CD4-positive, alpha-beta T cell treated with Interleukin-15 for 4 hours (primary cell): ENCODE data around the gene MFSD12.
"Not testable (repeated sequence)": the region's sequence is repeated elsewhere in the genome, so short reads cannot be mapped to it uniquely, and the experiment has no call there.

Experiments
- DNase-seq: peaks from one replicate; pipeline ENCODE4 v3.0.0-alpha.2; 2020; ENCODE audit warnings: low spot score

The MFSD12 gene

GRCh38 chr19:3522421-3523360 is 34.7 kb downstream of the MFSD12 start:
- DNase-seq: no peak

DNA sequence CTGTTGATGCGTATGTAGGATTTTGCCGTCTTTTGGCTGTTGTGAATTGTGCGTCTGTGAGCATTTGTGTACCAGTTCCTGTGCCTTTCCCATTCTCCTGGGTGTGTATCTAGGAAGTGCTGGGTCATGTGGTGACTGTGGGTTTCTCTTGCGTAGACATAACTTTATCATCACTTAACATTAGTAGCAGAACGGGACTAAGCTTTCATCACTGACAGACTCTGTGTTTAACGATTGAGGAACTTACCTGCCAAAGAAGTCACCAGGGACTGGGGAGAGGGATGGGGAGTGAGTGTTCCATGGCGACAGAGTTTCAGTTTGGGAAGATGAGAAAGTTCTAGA is 36.3 kb downstream of the MFSD12 start:
- DNase-seq: no peak

- no peak for DNase-seq
Measured at GRCh38 chr19:3520166-3521103, 37.0 kb downstream of the MFSD12 start.

- no peak for DNase-seq
Measured at GRCh38 chr19:3519126-3519525, 38.3 kb downstream of the MFSD12 start.

GRCh38 chr19:3518659-3519058 is 38.7 kb downstream of the MFSD12 start:
- no peak for DNase-seq

- DNase-seq: no peak
Measured at GRCh38 chr19:3518255-3518654, 39.1 kb downstream of the MFSD12 start.

DNA sequence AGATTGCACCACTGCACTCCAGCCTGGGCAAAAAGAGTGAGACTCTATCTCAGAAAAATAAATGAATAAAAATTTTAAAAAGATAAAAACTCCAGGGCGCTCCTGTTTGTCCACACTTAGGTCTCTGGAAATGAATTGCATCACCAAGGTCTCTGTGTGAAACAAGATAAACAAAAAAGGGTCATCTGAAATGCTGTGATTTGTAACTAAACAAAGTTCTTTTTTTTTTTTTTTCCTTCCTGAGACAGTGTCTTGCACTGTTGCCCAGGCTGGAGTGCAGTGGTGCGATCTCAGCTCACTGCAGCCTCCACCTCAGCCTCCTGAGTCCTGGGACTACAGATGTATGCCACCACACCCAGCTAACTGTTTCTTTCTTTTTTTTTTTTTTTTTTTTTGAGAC is 39.7 kb downstream of the MFSD12 start:
- DNase-seq: no peak

DNA sequence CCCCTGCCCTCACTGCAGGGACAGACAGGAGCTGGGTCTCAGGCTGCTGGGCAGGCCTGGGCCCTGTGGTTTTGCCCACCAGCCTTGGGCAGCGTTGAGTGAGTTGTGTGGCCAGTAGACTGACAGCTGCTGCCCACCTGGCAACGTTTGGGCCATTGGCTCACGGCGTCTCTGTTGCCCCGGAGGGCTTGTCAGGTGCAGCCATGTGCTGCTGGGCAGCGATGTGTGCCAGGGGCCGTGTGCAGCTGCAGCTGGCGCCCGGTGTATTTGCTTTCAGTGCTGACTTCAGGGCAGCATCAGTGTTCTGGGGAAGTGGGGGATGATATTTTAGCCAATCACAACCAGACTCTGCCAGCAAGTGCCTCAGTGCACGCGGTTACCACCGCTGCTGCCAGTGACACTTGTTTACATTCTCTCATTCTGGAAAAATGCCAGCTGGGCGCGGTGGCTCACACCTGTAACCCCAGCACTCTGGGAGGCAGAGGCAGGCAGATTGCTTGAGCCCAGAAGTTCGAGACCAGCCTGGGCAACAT is 40.6 kb downstream of the MFSD12 start:
- DNase-seq: peak; percentile 52

- no peak for DNase-seq
Measured at GRCh38 chr19:3515891-3516422, 41.4 kb downstream of the MFSD12 start.

- no peak for DNase-seq
Measured at GRCh38 chr19:3514930-3515329, 42.5 kb downstream of the MFSD12 start.

DNA sequence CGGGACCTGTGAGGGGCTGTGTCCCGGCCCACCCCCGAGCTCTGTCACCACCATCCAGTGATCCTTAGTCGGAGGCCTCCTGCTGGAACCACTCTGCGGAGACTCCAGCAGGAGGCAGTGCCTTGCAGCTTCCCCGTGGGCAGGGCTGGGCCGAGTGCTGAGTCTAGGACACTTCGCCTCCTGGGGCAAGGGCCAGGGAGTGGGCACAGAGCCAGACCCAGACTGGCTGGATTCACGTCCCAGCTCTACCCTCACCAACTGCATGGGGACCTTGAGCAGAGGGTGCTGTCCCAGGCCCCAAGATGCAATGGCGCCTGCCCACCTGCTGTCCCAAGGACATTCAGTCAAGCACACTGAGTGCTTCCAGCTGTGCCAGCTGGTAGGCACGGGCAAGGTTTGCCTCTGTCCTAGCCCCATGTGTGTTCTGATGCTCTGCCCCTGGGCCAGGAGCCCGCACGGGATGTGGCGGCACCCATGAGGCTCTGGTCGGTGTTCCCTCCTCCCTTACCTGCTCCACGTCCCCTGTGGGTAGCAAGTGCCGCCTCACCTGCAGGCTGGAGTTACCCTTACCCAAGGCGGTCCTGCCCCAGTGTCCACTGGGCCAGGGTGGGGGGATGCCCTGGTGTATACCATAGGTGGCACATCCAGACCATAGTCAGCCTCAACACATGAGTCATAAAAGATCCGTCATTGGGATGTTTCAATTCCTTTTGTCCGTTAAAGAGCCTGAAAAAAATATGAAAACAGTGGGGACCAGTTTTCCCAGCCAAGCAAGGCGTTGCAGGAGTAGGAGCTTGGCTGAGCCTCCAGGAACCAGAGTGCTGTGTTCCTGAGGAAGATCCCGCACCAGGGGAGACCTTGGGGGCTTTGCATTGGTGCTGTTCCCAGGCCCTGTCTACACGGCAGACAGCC is 43.9 kb downstream of the MFSD12 start:
- DNase-seq: no peak

GRCh38 chr19:3512562-3513228 is 44.7 kb downstream of the MFSD12 start:
- DNase-seq: no peak

GRCh38 chr19:3511506-3512251 is 45.7 kb downstream of the MFSD12 start:
- DNase-seq: no peak

GRCh38 chr19:3510727-3511126 is 46.7 kb downstream of the MFSD12 start:
- DNase-seq: no peak

DNA sequence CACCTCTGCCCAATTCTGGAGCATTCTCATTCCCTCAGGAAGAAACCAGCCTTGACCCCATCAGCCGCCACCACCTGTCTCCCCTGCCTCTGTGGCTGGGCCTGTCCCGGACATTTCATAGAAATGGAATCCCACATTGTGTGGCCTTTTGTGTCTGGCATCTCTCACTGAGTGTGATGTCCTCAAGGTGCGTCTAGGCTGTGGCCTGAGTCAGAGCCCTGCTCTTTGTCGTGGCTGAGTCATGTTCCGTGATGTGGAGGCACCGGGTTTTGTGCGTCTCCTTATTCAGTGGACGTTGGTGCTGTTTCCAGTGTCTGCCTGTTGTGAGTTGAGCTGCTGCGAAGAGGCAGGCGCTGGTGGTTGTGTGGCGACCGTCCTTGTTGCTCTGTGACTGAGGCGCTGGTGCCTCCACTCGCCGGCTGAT is 47.8 kb downstream of the MFSD12 start:
- DNase-seq: peak; percentile 16

DNA sequence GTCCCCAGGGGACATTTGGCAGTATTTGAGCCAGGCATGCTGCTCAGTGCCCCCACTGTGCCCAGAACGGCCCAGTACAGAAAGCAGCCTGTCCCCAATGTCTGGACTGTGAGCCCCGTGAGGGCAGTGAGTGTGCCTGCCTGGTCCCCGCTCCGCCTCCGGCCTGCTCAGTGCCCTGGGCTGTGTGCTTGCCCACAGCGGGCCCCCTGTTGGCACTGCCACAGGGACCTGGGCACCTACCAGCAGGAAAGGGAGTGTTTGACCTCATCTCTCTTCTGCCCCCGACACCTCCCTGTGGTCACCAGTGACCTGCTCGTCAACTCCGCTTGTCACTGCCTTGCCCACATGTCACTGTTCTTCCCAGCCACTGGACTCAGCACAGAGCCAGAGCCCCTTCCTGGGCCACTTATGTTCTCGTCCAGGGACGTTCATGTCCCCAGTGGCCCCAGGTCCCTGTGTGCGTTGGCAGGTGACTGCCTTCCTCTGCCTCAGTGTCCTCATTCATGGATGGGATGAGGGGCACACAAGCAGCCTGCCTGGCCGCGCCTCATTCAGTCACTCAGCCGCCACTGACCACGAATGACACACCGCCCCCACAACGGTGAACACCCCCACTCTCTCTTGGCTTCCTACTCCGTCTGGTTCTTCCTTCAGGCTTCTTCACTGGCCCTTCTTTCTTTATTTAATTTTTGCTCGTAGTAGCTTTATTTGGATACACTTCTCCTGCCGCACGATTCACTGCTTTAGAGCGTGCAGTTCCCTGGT is 48.4 kb downstream of the MFSD12 start:
- DNase-seq: no peak

DNA sequence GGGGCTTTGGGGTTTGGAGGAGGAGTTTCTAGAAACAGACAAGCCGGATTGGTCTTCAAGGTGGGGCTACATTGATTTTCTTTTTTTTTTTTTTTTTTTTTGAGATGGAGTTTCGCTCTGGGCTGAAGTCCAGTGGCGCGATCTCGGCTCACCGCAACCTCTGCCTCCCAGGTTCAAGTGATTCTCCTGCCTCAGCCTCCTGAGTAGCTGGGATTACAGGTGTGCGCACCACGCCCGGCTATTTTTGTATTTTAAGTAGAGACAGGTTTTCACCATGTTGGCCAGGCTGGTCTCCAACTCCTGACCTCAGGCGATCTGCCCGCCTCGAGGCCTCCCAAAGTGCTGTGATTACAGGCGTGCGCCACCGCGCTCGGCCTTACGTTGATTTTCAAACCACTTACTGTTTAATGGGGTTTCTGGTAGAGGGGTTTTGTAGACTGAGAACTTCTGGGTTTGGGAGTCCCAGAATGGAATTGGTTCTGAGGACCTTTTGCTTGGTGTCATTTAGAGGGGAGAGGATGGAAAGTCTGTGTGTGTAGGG is 49.2 kb downstream of the MFSD12 start:
- not testable (repeated sequence) for DNase-seq

- DNase-seq: peak; percentile 50
Measured at GRCh38 chr19:3507371-3508120, 49.8 kb downstream of the MFSD12 start.
